MM.1S (cell line): ENCODE measurements around the gene HSF2.

Experiments
- EZH2 ChIP-seq: fragments of 300-600 bp; sonication (generic); optimal IDR thresholded peaks from 2 replicates; pipeline ENCODE3; 2017; ENCODE audit warnings: low read depth, mild to moderate bottlenecking, antibody characterized with exemption, low read length, mixed read lengths
- EZH2phosphoT487 ChIP-seq: fragments of 300-600 bp; sonication (generic); IDR thresholded peaks from 2 replicates; pipeline ENCODE4 v1.6.1; 2018; ENCODE audit warnings: antibody characterized with exemption, low read length
- TF ChIP-seq, protein P1 (sequence below): fragments of 300-600 bp; sonication (generic); IDR thresholded peaks from 2 replicates; pipeline ENCODE4 v1.5.1; 2016; ENCODE audit warnings: antibody characterized with exemption, low read length, mixed read lengths

DNA sequence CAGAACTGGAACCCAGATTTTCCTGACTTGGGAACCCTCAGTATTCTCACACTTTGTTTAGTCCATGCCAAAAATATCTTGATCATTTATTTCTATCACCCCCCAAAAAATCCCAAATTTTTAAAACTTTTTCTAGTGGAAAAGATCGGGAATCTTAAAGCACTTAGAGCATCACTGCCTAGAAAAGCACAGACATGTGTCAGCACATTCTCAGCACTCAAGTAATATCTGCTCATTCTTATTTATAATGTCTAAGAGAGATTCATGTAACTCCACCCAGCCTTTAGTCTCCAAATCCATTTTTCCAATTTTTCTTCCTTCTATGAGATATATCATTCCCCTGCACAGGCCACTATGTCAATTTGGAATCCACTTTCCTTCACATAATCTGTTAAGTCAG lies 29.9 kb upstream of the HSF2 start:
- TF ChIP-seq, protein P1, sequence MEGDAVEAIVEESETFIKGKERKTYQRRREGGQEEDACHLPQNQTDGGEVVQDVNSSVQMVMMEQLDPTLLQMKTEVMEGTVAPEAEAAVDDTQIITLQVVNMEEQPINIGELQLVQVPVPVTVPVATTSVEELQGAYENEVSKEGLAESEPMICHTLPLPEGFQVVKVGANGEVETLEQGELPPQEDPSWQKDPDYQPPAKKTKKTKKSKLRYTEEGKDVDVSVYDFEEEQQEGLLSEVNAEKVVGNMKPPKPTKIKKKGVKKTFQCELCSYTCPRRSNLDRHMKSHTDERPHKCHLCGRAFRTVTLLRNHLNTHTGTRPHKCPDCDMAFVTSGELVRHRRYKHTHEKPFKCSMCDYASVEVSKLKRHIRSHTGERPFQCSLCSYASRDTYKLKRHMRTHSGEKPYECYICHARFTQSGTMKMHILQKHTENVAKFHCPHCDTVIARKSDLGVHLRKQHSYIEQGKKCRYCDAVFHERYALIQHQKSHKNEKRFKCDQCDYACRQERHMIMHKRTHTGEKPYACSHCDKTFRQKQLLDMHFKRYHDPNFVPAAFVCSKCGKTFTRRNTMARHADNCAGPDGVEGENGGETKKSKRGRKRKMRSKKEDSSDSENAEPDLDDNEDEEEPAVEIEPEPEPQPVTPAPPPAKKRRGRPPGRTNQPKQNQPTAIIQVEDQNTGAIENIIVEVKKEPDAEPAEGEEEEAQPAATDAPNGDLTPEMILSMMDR, result no peak
- no peak for TF ChIP-seq EZH2
- no peak for TF ChIP-seq EZH2phosphoT487
